Left ventricle myocardium superior (tissue), 1 donor: ENCODE measurements around the gene TSSK6. TPM values are rescaled to one million over a fixed set of nuclear protein-coding genes. Genes with fewer than 3 reads are reported as not detected.

Experiments
- ATAC-seq: fragments of 200-7000 bp; cut with Tn5 transposase; one replicate; pipeline ENCODE4 v1.9.1; 2020; ENCODE audit warnings: mild to moderate bottlenecking, moderate library complexity
- DNase-seq: peaks from one replicate; pipeline ENCODE4 v3.0.0-alpha.2; 2020
- intact Hi-C: fragments of 100-400 bp; cut with micrococcal nuclease; formaldehyde crosslinking; loops from one replicate; pipeline ENCODE4 v1.11.0; 2022
- total RNA-seq: library from RNA; stranded (reverse); fragmentation: NEBNext Ultra II Directional; extraction: Animal tissue kit (Norgen Biotek cat#: 25700); gene quantifications from one replicate; pipeline ENCODE4 v1.2.1, GENCODE V29; 2021
- donor health status: DM: no; HTN: yes; CAD: no; lungs with severe emphysema.

TSSK6 gene
- total RNA-seq, 1 donor from 2014 or later, result 0.67 TPM

- intact Hi-C loops, result no loop called here
- no peak for ATAC-seq
- DNase-seq, result no peak
Observed at GRCh38 chr19:19533841-19534240, 18.5 kb upstream of the TSSK6 start.

- intact Hi-C loops, result no loop called here
- ATAC-seq (no peak), DNase-seq (no peak)
Observed at GRCh38 chr19:19532806-19533701, 17.7 kb upstream of the TSSK6 start.

- intact Hi-C loops, result no loop called here
- DNase-seq, result peak; percentile 93
- peak; percentile 72 for ATAC-seq
Observed at GRCh38 chr19:19531951-19532805, 16.8 kb upstream of the TSSK6 start.

- intact Hi-C loops, result no loop called here
- ATAC-seq (no peak), DNase-seq (no peak)
Observed at GRCh38 chr19:19530889-19531288, 15.5 kb upstream of the TSSK6 start.

- intact Hi-C loops, result no loop called here
- ATAC-seq (no peak), DNase-seq (no peak)
Observed at GRCh38 chr19:19530423-19530804, 15.1 kb upstream of the TSSK6 start.

GRCh38 chr19:19529783-19530422 lies 14.6 kb upstream of the TSSK6 start:
- ATAC-seq (no peak), DNase-seq (no peak)
- intact Hi-C loops, result no loop called here

- intact Hi-C loops, result no loop called here
- peak; percentile 71 for DNase-seq
- ATAC-seq, result peak; percentile 51
Observed at GRCh38 chr19:19528721-19529490, 13.6 kb upstream of the TSSK6 start, which contains the start of gene YJEFN3. TSS of gene YJEFN3 (plus strand) at chr19:19528911. CDS start at chr19:19528933, 22 bp downstream.

GRCh38 chr19:19527674-19528625 lies 12.6 kb upstream of the TSSK6 start:
- intact Hi-C loops, result no loop called here
- DNase-seq (no peak), ATAC-seq (peak; percentile 1)

GRCh38 chr19:19527371-19527656 lies 12.0 kb upstream of the TSSK6 start:
- intact Hi-C loops, result no loop called here
- DNase-seq (no peak), ATAC-seq (no peak)

- intact Hi-C loops, result no loop called here
- ATAC-seq (peak; percentile 4), DNase-seq (no peak)
Observed at GRCh38 chr19:19526581-19527370, 11.4 kb upstream of the TSSK6 start.

- intact Hi-C loops, result no loop called here
- ATAC-seq, result no peak
- no peak for DNase-seq
Observed at GRCh38 chr19:19525611-19526380, 10.4 kb upstream of the TSSK6 start.

GRCh38 chr19:19524053-19524452 lies 8.7 kb upstream of the TSSK6 start:
- intact Hi-C loops, result no loop called here
- ATAC-seq (no peak), DNase-seq (no peak)

GRCh38 chr19:19523177-19523576 lies 7.8 kb upstream of the TSSK6 start:
- DNase-seq (no peak), ATAC-seq (no peak)
- intact Hi-C loops, result no loop called here

- DNase-seq, result no peak
- no peak for ATAC-seq
- intact Hi-C loops, result no loop called here
Observed at GRCh38 chr19:19520989-19521388, 5.6 kb upstream of the TSSK6 start.

GRCh38 chr19:19517235-19517619 lies 1.9 kb upstream of the TSSK6 start:
- intact Hi-C loops, result no loop called here
- no peak for DNase-seq
- ATAC-seq, result no peak

- intact Hi-C loops, result no loop called here
- DNase-seq (peak; percentile 96), ATAC-seq (peak; percentile 90)
Observed at GRCh38 chr19:19515642-19516519, 533 bp upstream of the TSSK6 start, which contains the start of gene NDUFA13. TSS of gene NDUFA13 (plus strand) at chr19:19516225. CDS start at chr19:19516239, 14 bp downstream.
